HG02798 (cell line): ENCODE measurements around the gene CD300H.
"Not testable (repeated sequence)": the region's sequence is repeated elsewhere in the genome, so short reads cannot be mapped to it uniquely, and the experiment has no call there.

ENCODE experiments used
- ATAC-seq: cut with Tn5 transposase; IDR thresholded peaks from one replicate; pipeline ENCODE4 v1.9.1; 2021; ENCODE audit warnings: mild to moderate bottlenecking; ENCODE audit not compliant: unreplicated experiment, poor library complexity

Gene CD300H

DNA sequence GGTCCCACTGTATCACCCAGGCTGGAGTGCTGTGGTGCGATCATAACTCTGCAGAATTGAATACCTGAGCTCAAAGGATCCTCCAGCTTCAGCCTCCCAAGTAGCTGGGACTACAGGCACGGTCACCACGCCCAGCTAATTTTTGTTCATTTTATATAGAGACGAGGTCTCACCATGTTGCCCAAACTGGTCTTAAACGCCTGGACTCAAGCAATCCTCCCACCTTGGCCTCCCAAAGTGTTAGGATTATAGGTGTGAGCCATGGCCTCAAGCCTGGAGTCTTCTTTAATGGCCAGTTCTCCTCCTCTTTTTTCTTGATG, 36.5 kb downstream of the CD300H start:
- no peak for ATAC-seq

- no peak for ATAC-seq
Measured at GRCh38 chr17:74529243-74529642, 38.1 kb downstream of the CD300H start.

- ATAC-seq, result peak; percentile 82
Measured at GRCh38 chr17:74528491-74529199, 38.7 kb downstream of the CD300H start.

DNA sequence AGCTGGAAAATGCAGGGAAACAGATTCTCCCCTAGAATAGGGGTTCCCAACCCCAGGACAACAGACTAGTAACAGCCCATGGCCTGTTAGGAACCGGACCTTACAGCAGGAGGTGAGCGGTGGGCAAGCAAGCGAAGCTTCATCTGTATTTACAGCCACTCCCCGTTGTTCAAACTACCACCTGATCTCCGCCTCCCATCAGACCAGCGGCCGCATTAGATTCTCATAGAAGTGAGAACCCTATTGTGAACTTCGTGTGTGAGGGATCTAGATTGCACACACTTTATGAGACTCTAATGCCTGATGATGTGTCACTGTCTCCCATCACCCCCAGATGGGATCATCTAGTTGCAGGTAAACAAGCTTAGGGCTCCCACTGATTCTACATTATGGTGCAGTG, 39.6 kb downstream of the CD300H start:
- ATAC-seq, result no peak

DNA sequence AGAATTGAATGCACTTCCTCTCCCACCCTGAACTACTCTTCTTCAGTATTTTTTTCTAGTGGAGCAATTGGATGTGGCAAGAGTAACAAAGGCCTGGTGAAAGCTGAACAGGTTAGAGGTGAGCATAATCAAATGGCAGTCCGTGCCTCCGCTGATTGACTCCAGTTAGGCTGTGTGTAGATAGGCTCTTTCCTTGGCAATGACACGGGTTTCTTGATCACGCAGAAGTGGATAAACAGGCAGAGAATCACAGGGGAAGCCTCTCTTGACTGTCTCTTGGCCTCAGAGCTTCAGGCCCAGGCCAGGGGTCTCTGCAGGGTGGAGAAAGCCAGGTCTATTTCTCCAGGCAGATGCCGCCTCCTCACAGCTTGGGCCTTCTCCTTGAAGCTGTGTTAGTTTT, 40.2 kb downstream of the CD300H start:
- ATAC-seq, result no peak

- no peak for ATAC-seq
Measured at GRCh38 chr17:74526681-74527080, 40.6 kb downstream of the CD300H start.

DNA sequence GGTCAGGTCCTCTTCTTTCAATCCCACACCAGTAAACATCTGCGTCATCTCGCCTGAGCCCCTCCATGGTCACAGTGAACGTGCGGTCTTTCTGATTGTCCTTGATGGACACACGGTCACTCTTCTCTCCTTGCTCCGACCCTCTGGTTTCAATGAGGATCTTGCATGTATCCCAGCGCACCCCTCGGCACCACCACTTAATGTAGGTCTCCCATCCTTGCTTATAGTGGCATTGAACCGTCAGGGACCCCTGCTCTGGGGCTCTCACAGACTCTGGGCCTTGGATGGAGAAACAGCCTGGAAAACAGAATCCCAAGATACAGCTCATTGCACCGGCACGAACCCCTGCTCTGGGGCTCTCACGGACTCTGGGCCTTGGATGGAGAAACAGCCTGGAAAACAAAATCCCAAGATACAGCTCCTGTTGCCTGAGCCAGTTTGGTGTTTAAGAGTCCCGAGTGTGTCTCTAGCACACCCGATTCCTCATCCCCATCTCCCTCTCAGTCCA, 41.5 kb downstream of the CD300H start:
- no peak for ATAC-seq

- ATAC-seq, result no peak
Measured at GRCh38 chr17:74525465-74525725, 41.9 kb downstream of the CD300H start.

DNA sequence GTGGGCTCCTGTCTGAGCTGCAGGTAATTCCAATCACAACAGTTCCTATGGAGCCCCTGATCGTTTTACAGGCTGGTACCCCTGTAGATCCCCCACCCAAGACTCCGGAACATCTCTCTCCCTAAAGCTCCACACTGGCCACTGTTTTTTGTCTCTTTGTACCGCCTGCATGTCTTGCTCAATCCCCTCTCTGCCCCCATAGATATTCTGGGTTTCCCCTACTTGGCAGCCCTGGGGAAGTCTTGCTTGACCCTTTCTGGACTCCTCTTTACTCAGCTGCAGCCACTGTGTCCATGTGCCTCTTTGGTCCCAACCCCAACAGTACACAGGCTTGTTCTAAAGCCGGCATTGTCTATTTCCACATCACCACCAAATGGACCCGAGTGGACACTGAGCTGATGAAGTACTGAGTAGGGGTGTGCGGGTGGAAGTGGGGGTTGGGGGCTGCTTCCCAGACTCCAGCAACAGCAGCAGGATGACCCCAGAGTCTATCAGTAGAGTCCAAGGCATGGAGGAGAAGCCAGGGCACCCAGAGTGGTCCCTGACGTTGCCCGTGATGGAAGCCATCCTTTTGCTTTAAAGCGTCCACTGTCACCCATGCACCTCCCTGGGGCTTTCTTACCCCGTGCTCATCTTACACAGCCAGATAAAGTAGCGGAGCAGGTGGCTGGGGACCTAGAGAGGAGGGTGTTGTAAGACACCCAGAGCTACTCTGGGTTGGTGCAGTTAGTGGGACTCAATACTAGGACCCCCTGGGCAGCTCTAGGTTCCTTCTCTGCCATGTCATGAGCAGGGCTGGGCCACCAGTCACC, 42.5 kb downstream of the CD300H start:
- ATAC-seq, result no peak

DNA sequence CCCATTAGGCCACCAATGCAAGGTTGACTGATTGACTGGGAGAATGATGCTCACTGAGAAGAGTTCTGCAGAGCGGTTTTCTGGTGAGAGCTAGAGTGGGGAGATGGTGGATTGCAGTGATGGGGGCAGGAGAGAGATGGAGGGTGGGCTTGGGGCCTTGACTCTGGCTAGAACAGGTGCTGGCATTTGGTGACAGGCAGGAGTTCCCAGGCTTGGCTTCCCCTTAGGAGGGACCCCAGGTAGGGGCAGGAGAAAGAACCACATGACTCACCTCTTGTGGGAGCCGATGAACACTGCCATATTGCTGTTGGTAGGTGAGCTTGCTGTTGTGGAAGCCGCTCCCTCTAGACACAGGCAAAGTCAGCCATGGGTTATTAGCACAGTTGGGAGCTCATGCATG, 44.0 kb downstream of the CD300H start:
- ATAC-seq, result no peak

- no peak for ATAC-seq
Measured at GRCh38 chr17:74522381-74523105, 44.8 kb downstream of the CD300H start.

- no peak for ATAC-seq
Measured at GRCh38 chr17:74521701-74522201, 45.6 kb downstream of the CD300H start.

DNA sequence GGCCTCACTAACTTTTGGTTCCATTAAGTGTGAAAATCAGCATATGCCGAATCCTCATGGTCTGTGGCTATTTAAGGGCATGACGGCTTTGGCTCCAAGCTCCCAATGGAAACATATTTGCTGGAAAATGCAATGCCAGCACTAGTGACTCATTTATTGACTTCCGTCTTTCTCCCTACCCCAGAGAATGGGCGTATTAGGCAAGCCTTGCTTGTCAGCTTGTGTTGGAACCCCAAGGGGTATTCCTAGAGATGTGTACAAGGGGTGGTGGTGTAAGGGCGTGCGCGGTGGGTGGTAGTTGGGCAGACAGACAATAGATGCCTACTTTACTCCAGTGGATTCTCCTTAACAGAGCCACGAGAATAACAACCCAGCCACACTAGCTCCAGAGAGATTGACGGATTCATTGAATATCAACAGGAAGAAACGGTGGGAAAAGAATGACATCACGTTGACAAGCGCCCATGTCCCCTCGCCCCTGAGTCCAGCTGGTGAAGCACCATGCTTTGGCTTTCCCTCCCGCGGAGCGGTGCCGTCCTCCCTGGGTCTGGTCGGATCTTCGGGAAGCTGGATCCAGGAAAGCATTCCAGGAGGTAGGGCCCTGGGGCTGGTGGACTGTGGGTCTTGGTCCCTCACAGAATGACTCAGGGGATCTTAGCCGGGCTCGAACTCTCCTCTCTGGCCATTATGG, 46.4 kb downstream of the CD300H start:
- ATAC-seq, result no peak

GRCh38 chr17:74520016-74520434, 47.3 kb downstream of the CD300H start:
- no peak for ATAC-seq

- ATAC-seq, result not testable (repeated sequence)
Measured at GRCh38 chr17:74518413-74518981, 48.8 kb downstream of the CD300H start.

GRCh38 chr17:74516561-74517328, 50.6 kb downstream of the CD300H start:
- ATAC-seq, result no peak

GRCh38 chr17:74515941-74516340, 51.4 kb downstream of the CD300H start:
- no peak for ATAC-seq

GRCh38 chr17:74514632-74515334, 52.5 kb downstream of the CD300H start:
- no peak for ATAC-seq
